Right ventricle myocardium inferior (tissue), 1 donor: ENCODE data around the gene HOXA5. TPM values are rescaled to one million over a fixed set of nuclear protein-coding genes. Genes with fewer than 3 reads are reported as not detected.
A peak's percentile ranks its signal among the peaks of the same experiment; 100 is the strongest.

Experiments
- ATAC-seq: fragments of 200-7000 bp; cut with Tn5 transposase; one replicate; pipeline ENCODE4 v1.9.1; 2020; ENCODE audit warnings: mild to moderate bottlenecking, moderate library complexity
- DNase-seq: peaks from one replicate; pipeline ENCODE4 v3.0.0; 2021; ENCODE audit errors: missing footprints
- intact Hi-C: fragments of 100-400 bp; cut with DNase I; formaldehyde crosslinking; loops from one replicate; pipeline ENCODE4 v1.11.0; 2022
- total RNA-seq: library from RNA; stranded (reverse); fragmentation: NEBNext Ultra II Directional; extraction: Animal tissue kit (Norgen Biotek cat#: 25700); gene quantifications from one replicate; pipeline ENCODE4 v1.2.1, GENCODE V29; 2021
- donor health status: DM: no; HTN: yes; CAD: no; lungs with severe emphysema.

Gene HOXA5
- total RNA-seq, 1 donor from 2014 or later: not detected

- ATAC-seq (no peak), DNase-seq (no peak)
- intact Hi-C loops: no loop called here
These were observed 27.2 kb downstream of the HOXA5 start for GRCh38 chr7:27116031-27116961.

GRCh38 chr7:27115221-27116026 lies 28.1 kb downstream of the HOXA5 start:
- no peak for DNase-seq
- intact Hi-C loops: no loop called here

GRCh38 chr7:27114881-27115220 lies 28.6 kb downstream of the HOXA5 start:
- DNase-seq (no peak), ATAC-seq (no peak)
- intact Hi-C loops: no loop called here

More at GRCh38 chr7:27115221-27116026, 28.1 kb downstream of the HOXA5 start:
- ATAC-seq: no peak

- intact Hi-C loops: no loop called here
- DNase-seq: no peak
- no peak for ATAC-seq
These were observed 29.3 kb downstream of the HOXA5 start for GRCh38 chr7:27113991-27114769.

- DNase-seq: peak; percentile 68
- intact Hi-C loops: no loop called here
- ATAC-seq: no peak
These were observed 30.2 kb downstream of the HOXA5 start for GRCh38 chr7:27112955-27113949.

- intact Hi-C loops: no loop called here
- ATAC-seq (no peak), DNase-seq (no peak)
These were observed 31.1 kb downstream of the HOXA5 start for GRCh38 chr7:27112361-27112760.

GRCh38 chr7:27111751-27112277 lies 31.7 kb downstream of the HOXA5 start:
- ATAC-seq (no peak), DNase-seq (no peak)
- intact Hi-C loops: no loop called here

GRCh38 chr7:27111042-27111750 lies 32.3 kb downstream of the HOXA5 start:
- intact Hi-C loops: no loop called here
- ATAC-seq (no peak), DNase-seq (no peak)

GRCh38 chr7:27110186-27111031 lies 33.1 kb downstream of the HOXA5 start:
- intact Hi-C loops: no loop called here
- ATAC-seq: no peak
- no peak for DNase-seq

- intact Hi-C loops: no loop called here
- ATAC-seq (no peak), DNase-seq (no peak)
These were observed 33.9 kb downstream of the HOXA5 start for GRCh38 chr7:27109466-27110185.

- no peak for DNase-seq
- ATAC-seq: peak; percentile 46
These were observed 34.9 kb downstream of the HOXA5 start for GRCh38 chr7:27108390-27109127.

GRCh38 chr7:27107391-27108381 lies 35.8 kb downstream of the HOXA5 start:
- DNase-seq: no peak
- intact Hi-C loops: no loop called here
- ATAC-seq: no peak

More at GRCh38 chr7:27108390-27109127, 34.9 kb downstream of the HOXA5 start:
- intact Hi-C loops: no loop called here

- no peak for DNase-seq
- intact Hi-C loops: no loop called here
- no peak for ATAC-seq
These were observed 36.6 kb downstream of the HOXA5 start for GRCh38 chr7:27106901-27107240.
